K562 (cell line): Measurements from ENCODE around the gene ARHGAP29. TPM values are rescaled to one million over a fixed set of nuclear protein-coding genes. Genes with fewer than 3 reads are reported as not detected.

Experiments
- ATAC-seq: fragments of 200-7000 bp; cut with Tn5 transposase; 3 replicates; pipeline ENCODE4 v1.9.1; 2020; ENCODE audit warnings: moderate library complexity
- BruUV-seq: library from RNA; stranded (reverse); fragments of 400-500 nt; replicated peaks from 2 replicates; lab custom pipeline; 2021; lab: Mats Ljungman, UMichigan
- CTCF ChIA-PET: fragments of 300-600 bp; formaldehyde crosslinking; extraction: SDS; loops from one replicate; lab custom pipeline; 2021; ENCODE audit warnings: low intra/inter-chr PET ratio; lab: Yijun Ruan, JAX
- POLR2A ChIA-PET: fragments of 300-600, 350-650 bp; sonication (Branson Sonifier 250); formaldehyde crosslinking; extraction: SDS; loops from one replicate; lab custom pipeline; 2021; ENCODE audit warnings: antibody characterized with exemption, inconsistent platforms; lab: Yijun Ruan, JAX
- DNase-seq, 4 experiments: peaks; one replicate each; pipeline versions ENCODE4 v3.0.0 to v3.0.0-alpha.2; 2011 to 2018; ENCODE audit warnings: low spot score in 3 of 4, mixed read lengths in 3 of 4; ENCODE audit errors: extremely low read depth in 1 of 4
- FAIRE-seq: peaks from 2 replicates; lab custom pipeline; 2011; peaks lifted over from hg19 to GRCh38; lab: Jason Lieb, UNC
- H2AFZ ChIP-seq: 2 replicates; pipeline ENCODE4 v1.6.0; 2011; ENCODE audit warnings: low read depth, low read length, control low read depth, inconsistent platforms
- H3K27ac ChIP-seq: fragments of 200-600 bp; 3 replicates; pipeline ENCODE4 v1.8.0; 2011; ENCODE audit warnings: low read depth, mild to moderate bottlenecking, control low read depth, inconsistent platforms, low read length, moderate library complexity, mixed read lengths; ENCODE audit errors: extremely low read depth
- H3K27me3 ChIP-seq, 2 experiments: fragments of 300-600 bp in 1 of 2; 2 replicates in 1 of 2; 3 replicates in 1 of 2; pipeline versions ENCODE4 v1.6.0 to v1.8.0; 2011; ENCODE audit warnings: inconsistent platforms in 2 of 2, low read length in 2 of 2, mild to moderate bottlenecking in 1 of 2, mixed read lengths in 1 of 2, moderate library complexity in 1 of 2; ENCODE audit not compliant: control insufficient read depth in 2 of 2, insufficient read depth in 2 of 2
- H3K36me3 ChIP-seq: fragments of 300-600 bp; 3 replicates; pipeline ENCODE4 v1.8.0; 2011; ENCODE audit warnings: mild to moderate bottlenecking, low read length, inconsistent platforms; ENCODE audit not compliant: control insufficient read depth, insufficient read depth
- H3K4me1 ChIP-seq, 2 experiments: fragments of 200-600 bp in 1 of 2; replicated peaks in 1 of 2; 2 replicates in 1 of 2; 3 replicates in 1 of 2; pipeline versions ENCODE4 v1.5.1 to v1.8.0; 2011; ENCODE audit warnings: inconsistent platforms in 2 of 2, low read length in 2 of 2, mild to moderate bottlenecking in 1 of 2, mixed read lengths in 1 of 2, moderate library complexity in 1 of 2; ENCODE audit not compliant: control insufficient read depth in 2 of 2, insufficient read depth in 2 of 2
- H3K4me2 ChIP-seq: 2 replicates; pipeline ENCODE4 v1.6.1; 2011; ENCODE audit warnings: low read length, control low read depth, inconsistent platforms, mixed read lengths; ENCODE audit not compliant: insufficient read depth
- H3K4me3 ChIP-seq: fragments of 200-600 bp; sonication (generic), shearing (Covaris generic); 2 replicates; pipeline ENCODE4 v1.5.1; 2016; ENCODE audit warnings: control low read depth, inconsistent platforms
- H3K79me2 ChIP-seq: fragments of 200-600 bp; 3 replicates; pipeline ENCODE4 v1.8.0; 2011; ENCODE audit warnings: low read length, inconsistent platforms; ENCODE audit not compliant: control insufficient read depth, insufficient read depth
- H3K9ac ChIP-seq, 2 experiments: 2 replicates each; pipeline versions ENCODE4 v1.6.0 to v1.6.1; 2011; ENCODE audit warnings: low read depth in 2 of 2, low read length in 2 of 2, control low read depth in 1 of 2, inconsistent platforms in 1 of 2, mild to moderate bottlenecking in 1 of 2, mixed read lengths in 1 of 2; ENCODE audit not compliant: insufficient read depth in 1 of 2
- H3K9me1 ChIP-seq: one replicate; pipeline ENCODE4 v1.6.0; 2011; ENCODE audit warnings: inconsistent platforms, mild to moderate bottlenecking, low read length, moderate library complexity; ENCODE audit not compliant: control insufficient read depth, insufficient read depth
- H3K9me3 ChIP-seq: replicated peaks from 2 replicates; pipeline ENCODE4 v1.5.1; 2011; ENCODE audit warnings: low read depth, low read length, inconsistent platforms; ENCODE audit not compliant: control insufficient read depth, insufficient read depth
- H4K20me1 ChIP-seq: replicated peaks from 2 replicates; pipeline ENCODE4 v1.6.1; 2011; ENCODE audit warnings: low read length, inconsistent platforms, mixed read lengths; ENCODE audit not compliant: control insufficient read depth, insufficient read depth
- CBX2 ChIP-seq: fragments of 200-600 bp; sonication (generic); IDR thresholded peaks from one replicate; pipeline ENCODE4 v1.6.1; 2012; ENCODE audit warnings: mild to moderate bottlenecking, low read length, inconsistent platforms; ENCODE audit not compliant: insufficient read depth, poor library complexity, severe bottlenecking
- E2F4 ChIP-seq: sonication (generic); formaldehyde crosslinking; IDR thresholded peaks from 2 replicates; pipeline ENCODE4 v1.8.0; 2022; ENCODE audit warnings: mild to moderate bottlenecking, low read depth, missing genetic modification reagents
- ELK3 ChIP-seq: fragments of 450-650 bp; formaldehyde crosslinking; IDR thresholded peaks from 2 replicates; pipeline ENCODE4 v1.4.0; 2020; ENCODE audit warnings: mild to moderate bottlenecking
- HDAC1 ChIP-seq, 2 experiments: fragments of 450-650 bp; IDR thresholded peaks; 2 replicates each; pipeline ENCODE4 v1.6.1; 2016 to 2017; ENCODE audit warnings: inconsistent platforms in 1 of 2, mild to moderate bottlenecking in 1 of 2, moderate library complexity in 1 of 2
- MTA1 ChIP-seq: fragments of 450-650 bp; IDR thresholded peaks from 2 replicates; pipeline ENCODE4 v1.6.1; 2017; ENCODE audit warnings: borderline replicate concordance
- SRSF7 ChIP-seq: fragments of 200-400 bp; formaldehyde crosslinking; optimal IDR thresholded peaks from 2 replicates; pipeline ENCODE3; 2017; ENCODE audit warnings: mild to moderate bottlenecking, low read depth, low read length
- U2AF2 ChIP-seq: fragments of 200-400 bp; formaldehyde crosslinking; optimal IDR thresholded peaks from 2 replicates; pipeline ENCODE3; 2017; ENCODE audit warnings: low read depth, mild to moderate bottlenecking, low read length
- ZNF165 ChIP-seq: fragments of 250-450 bp; sonication (Bioruptor Pico); IDR thresholded peaks from 2 replicates; pipeline ENCODE4 v1.4.0; 2020; ENCODE audit warnings: borderline replicate concordance
- WGBS: fragments of 100-300 bp; shearing (Covaris generic); methylation state at CpG from one replicate; pipeline ENCODE4 v1.1.6; 2016; ENCODE audit warnings: low coverage, mixed read lengths; ENCODE audit not compliant: insufficient coverage; ENCODE audit errors: missing lambda C conversion rate; 5-methylcytosine and 5-hydroxymethylcytosine counted together
- in situ Hi-C: fragments of 300-500 bp; cut with MboI; formaldehyde crosslinking; loops from 4 replicates; pipeline ENCODE4 v1.15.0; 2018; ENCODE audit warnings: inconsistent platforms, mixed read lengths
- intact Hi-C: fragments of 100-400 bp; cut with micrococcal nuclease; formaldehyde crosslinking; loops from 2 replicates; pipeline ENCODE4 v1.14.2; 2022
- polyA plus RNA-seq, 8 experiments: library from polyadenylated mRNA; depleted of rRNA in 4 of 8; stranded (reverse) in 5 of 8; unstranded in 3 of 8; fragments of >200 nt; fragmentation: Nextera tagmentation in 2 of 8; fragmentation: Illumina TruSeq in 1 of 8; extraction: Ambion mirVana in 2 of 8; extraction: Trizol in 1 of 8; gene quantifications; 2 replicates each; pipeline versions ENCODE4 v1.2.1 to v1.2.3, GENCODE V29; 2011 to 2014; ENCODE audit warnings: inconsistent platforms in 1 of 8, missing spikeins in 1 of 8
- total RNA-seq, 7 experiments: library from RNA; depleted of rRNA in 6 of 7; stranded (reverse); fragments of >200 nt in 6 of 7; fragmentation: Illumina TruSeq in 2 of 7; extraction: Trizol in 2 of 7; gene quantifications; 2 replicates each; pipeline versions ENCODE4 v1.2.1 to v1.2.3, GENCODE V29; 2011 to 2021; ENCODE audit warnings: low replicate concordance in 1 of 7

The ARHGAP29 gene
- total and polyA plus RNA-seq, 9 of the 15 experiments (the other 6 are each of a cell fraction or from before 2014, with no cell fraction given), result under 0.01 to 0.13 (median 0.02) TPM; not detected in 5

GRCh38 chr1:94230920-94231319 is 6.5 kb downstream of the ARHGAP29 start:
- TF ChIP-seq ELK3 (no peak), CBX2 (no peak), U2AF2 (no peak), ZNF165 (CRISPR knock-in tag) (no peak), HDAC1 (IDR thresholded peaks at IDR 0.05) (no peak), E2F4 (CRISPR knock-in tag) (no peak), SRSF7 (no peak), MTA1 (no peak)
- FAIRE-seq, result no peak
- DNase-seq, result no peak
- ATAC-seq, result no peak
- no peaks in the 10 kb centered on the region for H3K27me3 ChIP-seq
- no peak overlapping the region for H2AFZ ChIP-seq
- no peaks in the 10 kb centered on the region for H3K36me3 ChIP-seq
- BruUV-seq, result no TSS peak
- no peak overlapping the region for H3K27ac ChIP-seq
- CTCF ChIA-PET, result no interaction called here
- POLR2A ChIA-PET, result no interaction called here
- in situ Hi-C loops (no loop called here), intact Hi-C loops (no loop called here)
- H3K4me2 ChIP-seq, result no peak overlapping the region
- no peaks in the 10 kb centered on the region for H3K79me2 ChIP-seq
- H3K9ac ChIP-seq, result no peak overlapping the region
- 0% methylated on average over 1 of the region's 1 CpG for WGBS
- no peaks in the 10 kb centered on the region for H4K20me1 ChIP-seq
- H3K9me3 ChIP-seq, result no peaks in the 10 kb centered on the region
- no peaks in the 10 kb centered on the region for H3K4me1 ChIP-seq
- no peak overlapping the region for H3K4me3 ChIP-seq
- H3K9me1 ChIP-seq, result no peaks in the 10 kb centered on the region
